C4-2B (cell line): ENCODE data around the gene UBN2.

ENCODE experiments used
- CTCF ChIP-seq: fragments of 450-650 bp; conservative IDR thresholded peaks from 2 replicates; pipeline ENCODE4 v1.5.1; 2017; ENCODE audit warnings: mild to moderate bottlenecking
- ZFX ChIP-seq: fragments of 450-650 bp; IDR thresholded peaks from 2 replicates; pipeline ENCODE4 v1.6.1; 2017

- TF ChIP-seq CTCF (no peak), ZFX (no peak)
Measured at GRCh38 chr7:139328375-139328774, 97.3 kb downstream of the UBN2 start.
